Panc1 (cell line): ENCODE results near the gene CDYL. TPM values are rescaled to one million over a fixed set of nuclear protein-coding genes. Genes with fewer than 3 reads are reported as not detected.

ENCODE experiments used
- ATAC-seq: fragments of 200-7000 bp; cut with Tn5 transposase; 2 replicates; pipeline ENCODE4 v1.9.1; 2020; ENCODE audit warnings: mild to moderate bottlenecking, moderate library complexity
- BruUV-seq: library from RNA; stranded (reverse); fragments of 400-500 nt; replicated peaks from 2 replicates; lab custom pipeline; 2021; lab: Mats Ljungman, UMichigan
- CTCF ChIA-PET: fragments of 300-600 bp; sonication (Branson Sonifier 250); formaldehyde crosslinking; loops from one replicate; lab custom pipeline; 2022; ENCODE audit warnings: antibody characterized with exemption; lab: Charles Lee
- POLR2A ChIA-PET: fragments of 300-600 bp; sonication (Branson Sonifier 250); formaldehyde crosslinking; loops from one replicate; lab custom pipeline; 2022; ENCODE audit warnings: antibody characterized with exemption; lab: Charles Lee
- DNase-seq: peaks from one replicate; pipeline ENCODE4 v3.0.0-alpha.2; 2010; ENCODE audit warnings: low read depth, low spot score
- H3K27ac ChIP-seq: 2 replicates; pipeline ENCODE4 v1.5.1; 2011; ENCODE audit warnings: mild to moderate bottlenecking, low read length, inconsistent platforms
- H3K27me3 ChIP-seq: fragments of 200-500 bp; sonication (Bioruptor generic); 2 replicates; pipeline ENCODE4 v1.6.0; 2014; ENCODE audit warnings: low read length, inconsistent platforms; ENCODE audit not compliant: control insufficient read depth, insufficient read depth
- H3K36me3 ChIP-seq: fragments of 200-500 bp; sonication (Bioruptor generic); 2 replicates; pipeline ENCODE4 v1.5.1; 2014; ENCODE audit warnings: inconsistent platforms, mild to moderate bottlenecking, low read length, moderate library complexity; ENCODE audit not compliant: control insufficient read depth, insufficient read depth
- H3K4me1 ChIP-seq: 2 replicates; pipeline ENCODE4 v1.5.1; 2011; ENCODE audit warnings: inconsistent platforms, mild to moderate bottlenecking, low read length, moderate library complexity; ENCODE audit not compliant: control insufficient read depth, insufficient read depth
- H3K4me3 ChIP-seq, 2 experiments: 2 replicates each; pipeline ENCODE4 v1.5.1; 2011 to 2012; ENCODE audit warnings: low read depth in 2 of 2, low read length in 2 of 2, mild to moderate bottlenecking in 2 of 2, inconsistent platforms in 1 of 2, moderate library complexity in 1 of 2
- H3K9me3 ChIP-seq: fragments of 200-500 bp; sonication (Bioruptor generic); 2 replicates; pipeline ENCODE4 v1.5.1; 2014; ENCODE audit warnings: low read depth, mild to moderate bottlenecking, inconsistent platforms, low read length, moderate library complexity; ENCODE audit not compliant: control insufficient read depth, insufficient read depth
- POLR2AphosphoS5 ChIP-seq: IDR thresholded peaks from 2 replicates; pipeline ENCODE4 v1.6.1; 2012; ENCODE audit warnings: mild to moderate bottlenecking, low read depth, low read length, moderate library complexity
- SIN3A ChIP-seq: IDR thresholded peaks from 2 replicates; pipeline ENCODE4 v1.6.1; 2012; ENCODE audit warnings: low read depth, mild to moderate bottlenecking, low read length, moderate library complexity, borderline replicate concordance; ENCODE audit not compliant: insufficient read depth
- TCF7L2 ChIP-seq: IDR thresholded peaks from 2 replicates; pipeline ENCODE4 v1.6.1; 2011; ENCODE audit warnings: mild to moderate bottlenecking, low read depth, low read length, inconsistent platforms
- in situ Hi-C: cut with HindIII; loops from 2 replicates; pipeline ENCODE4 v1.10.0; 2016; ENCODE audit warnings: low sequenced_read_pairs, low pct_unique_long_range_greater_than_20kb
- intact Hi-C: fragments of 100-400 bp; cut with micrococcal nuclease; formaldehyde crosslinking; loops from one replicate; pipeline ENCODE4 v1.10.0; 2022; ENCODE audit not compliant: unreplicated experiment
- total RNA-seq: library from RNA; stranded (reverse); gene quantifications from one replicate; pipeline ENCODE4 v1.2.1, GENCODE V29; 2021; ENCODE audit not compliant: unreplicated experiment
- TF ChIP-seq, protein P1 (sequence below), 2 experiments: IDR thresholded peaks; 2 replicates each; pipeline ENCODE4 v1.6.1; 2011 to 2012; ENCODE audit warnings: low read depth in 2 of 2, control low read depth in 1 of 2, low read length in 1 of 2, mild to moderate bottlenecking in 1 of 2, moderate library complexity in 1 of 2; ENCODE audit not compliant: insufficient read depth in 1 of 2
- TF ChIP-seq, protein P2 (sequence below): fragments of 450-650 bp; IDR thresholded peaks from 2 replicates; pipeline ENCODE4 v1.5.1; 2017; ENCODE audit warnings: mild to moderate bottlenecking

The CDYL gene
- total RNA-seq, 1 experiment from 2014 or later = 61.4 TPM

DNA sequence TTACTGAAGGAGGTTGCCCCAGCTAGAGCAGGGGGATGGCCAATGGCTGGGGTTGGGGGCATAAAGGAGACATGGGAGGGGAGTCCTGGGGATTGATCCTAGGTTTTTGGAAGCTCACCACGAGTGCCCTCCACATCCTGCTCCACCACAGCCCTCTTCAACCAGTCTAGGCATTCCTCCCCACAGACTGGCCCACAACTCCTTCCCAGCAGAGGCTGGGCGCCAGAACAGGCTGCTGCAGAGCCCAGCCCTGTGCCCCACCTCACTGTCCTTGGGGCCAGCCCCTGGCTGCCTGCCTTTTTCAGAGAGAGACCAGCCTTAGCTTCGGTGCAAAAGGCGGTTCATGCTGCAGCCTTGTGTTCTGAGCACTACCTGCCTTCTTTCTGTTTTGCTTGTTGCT lies 211.2 kb downstream of the CDYL start:
- H3K27me3 ChIP-seq = no peaks in the 10 kb centered on the region
- no peaks in the 10 kb centered on the region for H3K4me1 ChIP-seq
- no TSS peak for BruUV-seq
- H3K4me3 ChIP-seq = no peak overlapping the region
- no peaks in the 10 kb centered on the region for H3K36me3 ChIP-seq
- no peak; the same call in 1 of the 2 replicates for ATAC-seq
- CTCF ChIA-PET = no interaction called here
- no peak overlapping the region for H3K27ac ChIP-seq
- no peak for TF ChIP-seq POLR2AphosphoS5
- TF ChIP-seq, protein P1, sequence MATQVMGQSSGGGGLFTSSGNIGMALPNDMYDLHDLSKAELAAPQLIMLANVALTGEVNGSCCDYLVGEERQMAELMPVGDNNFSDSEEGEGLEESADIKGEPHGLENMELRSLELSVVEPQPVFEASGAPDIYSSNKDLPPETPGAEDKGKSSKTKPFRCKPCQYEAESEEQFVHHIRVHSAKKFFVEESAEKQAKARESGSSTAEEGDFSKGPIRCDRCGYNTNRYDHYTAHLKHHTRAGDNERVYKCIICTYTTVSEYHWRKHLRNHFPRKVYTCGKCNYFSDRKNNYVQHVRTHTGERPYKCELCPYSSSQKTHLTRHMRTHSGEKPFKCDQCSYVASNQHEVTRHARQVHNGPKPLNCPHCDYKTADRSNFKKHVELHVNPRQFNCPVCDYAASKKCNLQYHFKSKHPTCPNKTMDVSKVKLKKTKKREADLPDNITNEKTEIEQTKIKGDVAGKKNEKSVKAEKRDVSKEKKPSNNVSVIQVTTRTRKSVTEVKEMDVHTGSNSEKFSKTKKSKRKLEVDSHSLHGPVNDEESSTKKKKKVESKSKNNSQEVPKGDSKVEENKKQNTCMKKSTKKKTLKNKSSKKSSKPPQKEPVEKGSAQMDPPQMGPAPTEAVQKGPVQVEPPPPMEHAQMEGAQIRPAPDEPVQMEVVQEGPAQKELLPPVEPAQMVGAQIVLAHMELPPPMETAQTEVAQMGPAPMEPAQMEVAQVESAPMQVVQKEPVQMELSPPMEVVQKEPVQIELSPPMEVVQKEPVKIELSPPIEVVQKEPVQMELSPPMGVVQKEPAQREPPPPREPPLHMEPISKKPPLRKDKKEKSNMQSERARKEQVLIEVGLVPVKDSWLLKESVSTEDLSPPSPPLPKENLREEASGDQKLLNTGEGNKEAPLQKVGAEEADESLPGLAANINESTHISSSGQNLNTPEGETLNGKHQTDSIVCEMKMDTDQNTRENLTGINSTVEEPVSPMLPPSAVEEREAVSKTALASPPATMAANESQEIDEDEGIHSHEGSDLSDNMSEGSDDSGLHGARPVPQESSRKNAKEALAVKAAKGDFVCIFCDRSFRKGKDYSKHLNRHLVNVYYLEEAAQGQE (IDR thresholded peaks at IDR 0.05; ENCODE audit: insufficient read depth in 1 of 2, low read depth in 2 of 2, low read length in 1 of 2) = no peak
- no peak for TF ChIP-seq TCF7L2
- TF ChIP-seq SIN3A = no peak
- TF ChIP-seq, protein P2, sequence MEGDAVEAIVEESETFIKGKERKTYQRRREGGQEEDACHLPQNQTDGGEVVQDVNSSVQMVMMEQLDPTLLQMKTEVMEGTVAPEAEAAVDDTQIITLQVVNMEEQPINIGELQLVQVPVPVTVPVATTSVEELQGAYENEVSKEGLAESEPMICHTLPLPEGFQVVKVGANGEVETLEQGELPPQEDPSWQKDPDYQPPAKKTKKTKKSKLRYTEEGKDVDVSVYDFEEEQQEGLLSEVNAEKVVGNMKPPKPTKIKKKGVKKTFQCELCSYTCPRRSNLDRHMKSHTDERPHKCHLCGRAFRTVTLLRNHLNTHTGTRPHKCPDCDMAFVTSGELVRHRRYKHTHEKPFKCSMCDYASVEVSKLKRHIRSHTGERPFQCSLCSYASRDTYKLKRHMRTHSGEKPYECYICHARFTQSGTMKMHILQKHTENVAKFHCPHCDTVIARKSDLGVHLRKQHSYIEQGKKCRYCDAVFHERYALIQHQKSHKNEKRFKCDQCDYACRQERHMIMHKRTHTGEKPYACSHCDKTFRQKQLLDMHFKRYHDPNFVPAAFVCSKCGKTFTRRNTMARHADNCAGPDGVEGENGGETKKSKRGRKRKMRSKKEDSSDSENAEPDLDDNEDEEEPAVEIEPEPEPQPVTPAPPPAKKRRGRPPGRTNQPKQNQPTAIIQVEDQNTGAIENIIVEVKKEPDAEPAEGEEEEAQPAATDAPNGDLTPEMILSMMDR = no peak
- no peak for DNase-seq
- intact Hi-C loops (no loop called here), in situ Hi-C loops (no loop called here)
- POLR2A ChIA-PET = no interaction called here
- H3K9me3 ChIP-seq = no peaks in the 10 kb centered on the region

DNA sequence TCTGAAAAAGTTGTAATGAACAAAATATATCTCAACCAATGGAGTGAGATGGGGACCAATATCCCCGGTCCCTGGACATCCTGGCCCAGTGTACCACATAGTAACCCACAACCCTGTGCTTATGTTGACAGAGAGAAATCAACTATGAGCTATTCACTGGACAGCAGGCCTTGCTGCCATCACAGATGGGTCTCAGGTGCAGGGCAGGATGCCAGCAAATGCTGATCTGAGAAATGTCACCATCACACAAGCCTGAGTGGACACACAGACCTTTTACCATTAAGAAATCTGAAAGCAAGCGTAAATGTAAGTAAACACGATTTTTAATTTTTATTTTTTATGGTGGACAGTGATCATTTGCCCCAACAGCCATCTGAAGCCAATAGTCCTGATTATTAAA lies 218.5 kb downstream of the CDYL start:
- peaks cover 13% of the 10 kb centered on the region for H3K36me3 ChIP-seq

More for the DNA sequence above, 218.5 kb downstream of the CDYL start:
- ChIA-PET POLR2A (no interaction called here), CTCF (no interaction called here)
- TF ChIP-seq, protein P1 (IDR thresholded peaks at IDR 0.05; ENCODE audit: insufficient read depth in 1 of 2, low read depth in 2 of 2, low read length in 1 of 2) = no peak
- TF ChIP-seq POLR2AphosphoS5 (no peak), TCF7L2 (no peak), SIN3A (no peak)
- TF ChIP-seq, protein P2 = no peak
- no peak overlapping the region for H3K27ac ChIP-seq
- BruUV-seq = no TSS peak
- H3K4me1 ChIP-seq = no peaks in the 10 kb centered on the region
- no peaks in the 10 kb centered on the region for H3K27me3 ChIP-seq
- DNase-seq (no peak), ATAC-seq (no peak)
- intact Hi-C loops (no loop called here), in situ Hi-C loops (no loop called here)
- H3K4me3 ChIP-seq = no peak overlapping the region
- no peaks in the 10 kb centered on the region for H3K9me3 ChIP-seq
